Measurements from ENCODE around the gene FKBP3. TPM values are rescaled to one million over a fixed set of nuclear protein-coding genes. Genes with fewer than 3 reads are reported as not detected.

The FKBP3 gene
- total RNA-seq, 1 experiment from 2014 or later, result 118 TPM

- H3K27me3 Mint-ChIP-seq (ENCODE audit: low read depth), result no peaks in the 10 kb centered on the region
- H3K27ac Mint-ChIP-seq, result no peak overlapping the region
- ChIA-PET CTCF (interaction anchor here (0.6 kb wide), 1 partner anchor 8 kb away, joined by 3 read pairs; no protein-coding TSS in a partner anchor), POLR2A (no interaction called here)
- no peak for DNase-seq (ENCODE audit: low spot score)
- peaks cover 72% of the 10 kb centered on the region for H3K36me3 Mint-ChIP-seq
- no peaks in the 10 kb centered on the region for H3K4me1 Mint-ChIP-seq
- ATAC-seq, result no peak
- H3K4me3 Mint-ChIP-seq, result no peak overlapping the region
- TF ChIP-seq KAT7 (CRISPR knock-in tag; IDR thresholded peaks at IDR 0.05; ENCODE audit: borderline replicate concordance), result no peak
- no peaks in the 10 kb centered on the region for H3K9me3 Mint-ChIP-seq
Observed at GRCh38 chr14:45118594-45118993, 15.7 kb downstream of the FKBP3 start.

GRCh38 chr14:45114327-45114726 lies 20.0 kb downstream of the FKBP3 start:
- TF ChIP-seq OVOL2 (CRISPR knock-in tag; IDR thresholded peaks at IDR 0.05; ENCODE audit: borderline replicate concordance), result no peak
- TF ChIP-seq PREB (CRISPR knock-in tag; IDR thresholded peaks at IDR 0.05; ENCODE audit: borderline replicate concordance), result no peak
- TF ChIP-seq ATF1 (CRISPR knock-in tag; IDR thresholded peaks at IDR 0.05), result no peak
- no peak for TF ChIP-seq NFE2L1 (CRISPR knock-in tag; IDR thresholded peaks at IDR 0.05)
- no peak for TF ChIP-seq ZNF281 (CRISPR knock-in tag; IDR thresholded peaks at IDR 0.05)
- no peak for TF ChIP-seq GABPB1 (CRISPR knock-in tag; IDR thresholded peaks at IDR 0.05)
- no peak for TF ChIP-seq ARID4B (CRISPR knock-in tag; IDR thresholded peaks at IDR 0.05; ENCODE audit: borderline replicate concordance)
- TF ChIP-seq FOXK1 (CRISPR knock-in tag; IDR thresholded peaks at IDR 0.05), result no peak
- TF ChIP-seq ZMAT4 (CRISPR knock-in tag; IDR thresholded peaks at IDR 0.05), result no peak
- no peak for TF ChIP-seq TP53 (CRISPR knock-in tag; IDR thresholded peaks at IDR 0.05)
- TF ChIP-seq MAX (CRISPR knock-in tag; IDR thresholded peaks at IDR 0.05), result no peak
- TF ChIP-seq KAT7 (CRISPR knock-in tag; IDR thresholded peaks at IDR 0.05; ENCODE audit: borderline replicate concordance), result no peak
- no peak for TF ChIP-seq ZNF232 (CRISPR knock-in tag; IDR thresholded peaks at IDR 0.05)
- TF ChIP-seq MYBL2 (CRISPR knock-in tag; IDR thresholded peaks at IDR 0.05), result no peak
- no peaks in the 10 kb centered on the region for H3K9me3 Mint-ChIP-seq
- CTCF ChIA-PET, result no interaction called here
- no peak overlapping the region for H3K4me3 Mint-ChIP-seq
- no peaks in the 10 kb centered on the region for H3K27me3 Mint-ChIP-seq (ENCODE audit: low read depth)
- no peaks in the 10 kb centered on the region for H3K4me1 Mint-ChIP-seq
- POLR2A ChIA-PET, result no interaction called here
- peaks cover 64% of the 10 kb centered on the region for H3K36me3 Mint-ChIP-seq
- DNase-seq (ENCODE audit: low spot score) (no peak), ATAC-seq (no peak)
- no peak overlapping the region for H3K27ac Mint-ChIP-seq
